ENCODE data around the gene OPCML.

- TF ChIP-seq POLR2AphosphoS5 (IDR thresholded peaks at IDR 0.05) = no peak
- TF ChIP-seq, protein P1, sequence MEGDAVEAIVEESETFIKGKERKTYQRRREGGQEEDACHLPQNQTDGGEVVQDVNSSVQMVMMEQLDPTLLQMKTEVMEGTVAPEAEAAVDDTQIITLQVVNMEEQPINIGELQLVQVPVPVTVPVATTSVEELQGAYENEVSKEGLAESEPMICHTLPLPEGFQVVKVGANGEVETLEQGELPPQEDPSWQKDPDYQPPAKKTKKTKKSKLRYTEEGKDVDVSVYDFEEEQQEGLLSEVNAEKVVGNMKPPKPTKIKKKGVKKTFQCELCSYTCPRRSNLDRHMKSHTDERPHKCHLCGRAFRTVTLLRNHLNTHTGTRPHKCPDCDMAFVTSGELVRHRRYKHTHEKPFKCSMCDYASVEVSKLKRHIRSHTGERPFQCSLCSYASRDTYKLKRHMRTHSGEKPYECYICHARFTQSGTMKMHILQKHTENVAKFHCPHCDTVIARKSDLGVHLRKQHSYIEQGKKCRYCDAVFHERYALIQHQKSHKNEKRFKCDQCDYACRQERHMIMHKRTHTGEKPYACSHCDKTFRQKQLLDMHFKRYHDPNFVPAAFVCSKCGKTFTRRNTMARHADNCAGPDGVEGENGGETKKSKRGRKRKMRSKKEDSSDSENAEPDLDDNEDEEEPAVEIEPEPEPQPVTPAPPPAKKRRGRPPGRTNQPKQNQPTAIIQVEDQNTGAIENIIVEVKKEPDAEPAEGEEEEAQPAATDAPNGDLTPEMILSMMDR (IDR thresholded peaks at IDR 0.05) = no peak
Measured at GRCh38 chr11:132555617-132556016, 976.7 kb downstream of the OPCML start.

Data from prostate gland (tissue), 2 donors.